ENCODE results near the gene DNER.

DNER gene

GRCh38 chr2:229363185-229363814 is 351.1 kb downstream of the DNER start:
- H3K4me3 ChIP-seq (ENCODE audit: control insufficient read depth, low read depth, low read length): no peak overlapping the region
- no peak for DNase-seq (ENCODE audit: low read depth)
- no peak for TF ChIP-seq CTCF (IDR thresholded peaks at IDR 0.05; ENCODE audit: control insufficient read depth, insufficient read depth, low read depth, low read length, missing control alignments)

DNA sequence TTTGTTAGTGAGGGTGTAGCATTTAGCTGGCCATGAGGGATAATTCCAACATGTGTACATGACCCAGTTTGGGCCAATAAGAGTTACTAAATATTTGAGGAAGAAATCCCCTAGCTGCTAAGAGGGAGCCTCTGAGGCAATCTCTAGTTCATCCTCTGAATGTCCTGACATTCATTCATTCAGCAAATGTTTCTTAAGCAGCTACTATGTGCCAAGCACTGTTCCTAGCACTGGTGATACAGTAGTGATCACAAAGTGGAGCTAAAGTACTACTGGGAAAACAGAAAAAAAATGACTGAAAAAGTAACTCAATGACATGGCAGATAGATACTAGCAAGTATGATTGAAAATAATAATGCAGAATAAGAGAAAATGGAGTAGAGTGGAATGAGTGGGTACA is 363.5 kb downstream of the DNER start:
- no peak for TF ChIP-seq CTCF (IDR thresholded peaks at IDR 0.05; ENCODE audit: control insufficient read depth, insufficient read depth, low read depth, low read length, missing control alignments)
- no peak for DNase-seq (ENCODE audit: low read depth)
- no peak overlapping the region for H3K4me3 ChIP-seq (ENCODE audit: control insufficient read depth, low read depth, low read length)

DNA sequence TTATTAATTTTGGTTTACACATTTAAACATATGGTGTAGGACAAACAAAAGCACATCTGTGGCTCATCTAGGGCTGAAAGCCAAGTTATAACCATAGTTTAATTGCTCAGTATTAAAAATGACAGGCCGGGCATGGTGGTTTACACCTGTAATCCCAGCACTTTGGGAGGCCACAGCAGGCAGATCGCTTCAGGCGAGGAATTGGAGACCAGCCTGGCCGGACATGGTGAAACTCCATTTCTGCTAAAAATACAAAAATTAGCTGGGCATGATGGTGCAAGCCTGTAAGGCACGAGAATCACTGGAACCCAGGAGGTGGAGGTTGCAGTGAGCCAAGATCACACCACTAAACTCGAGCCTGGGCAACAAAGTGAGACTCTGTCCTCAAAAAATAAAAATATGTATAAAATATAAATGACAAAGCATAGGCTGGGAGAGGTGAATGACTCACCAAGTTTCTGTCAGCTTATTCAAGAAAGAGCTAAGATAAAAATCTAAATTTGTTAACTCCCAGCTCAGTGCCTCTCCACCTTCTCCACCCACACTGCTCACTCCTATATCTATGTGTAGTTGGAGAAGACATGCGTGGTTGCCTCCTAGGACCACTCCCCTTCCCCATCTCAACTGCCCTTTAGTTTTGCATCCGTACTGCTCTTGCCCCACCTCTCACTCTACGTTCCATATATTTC is 364.1 kb downstream of the DNER start:
- TF ChIP-seq CTCF (IDR thresholded peaks at IDR 0.05; ENCODE audit: control insufficient read depth, insufficient read depth, low read depth, low read length, missing control alignments): no peak
- DNase-seq (ENCODE audit: low read depth): no peak

DNA sequence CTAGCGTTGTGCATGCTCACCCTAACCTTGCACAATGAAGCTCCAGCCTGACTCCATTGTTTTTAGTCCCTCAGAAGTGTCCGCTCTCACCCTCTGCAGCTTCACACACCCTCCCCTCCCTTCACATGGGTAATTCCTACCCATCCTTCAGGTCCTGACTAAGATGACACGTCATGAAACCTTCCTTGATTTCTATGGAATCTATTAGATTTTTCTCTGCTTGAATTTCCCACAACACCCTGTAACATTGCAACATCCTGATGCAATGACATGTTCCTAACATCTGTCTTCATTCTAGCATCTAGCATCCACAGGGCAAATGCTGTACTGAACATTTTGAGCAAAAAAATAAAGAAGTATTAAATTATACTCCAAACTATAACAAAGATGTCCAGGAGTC is 366.2 kb downstream of the DNER start:
- no peak for TF ChIP-seq CTCF (IDR thresholded peaks at IDR 0.05; ENCODE audit: control insufficient read depth, insufficient read depth, low read depth, low read length, missing control alignments)
- DNase-seq (ENCODE audit: low read depth): peak; percentile 66
- H3K4me3 ChIP-seq (ENCODE audit: control insufficient read depth, low read depth, low read length): no peak overlapping the region

More for the DNA sequence above, 364.1 kb downstream of the DNER start:
- H3K4me3 ChIP-seq (ENCODE audit: control insufficient read depth, low read depth, low read length): no peak overlapping the region

- no peak for DNase-seq (ENCODE audit: low read depth)
- H3K4me3 ChIP-seq (ENCODE audit: control insufficient read depth, low read depth, low read length): no peak overlapping the region
- no peak for TF ChIP-seq CTCF (IDR thresholded peaks at IDR 0.05; ENCODE audit: control insufficient read depth, insufficient read depth, low read depth, low read length, missing control alignments)
These were observed 367.4 kb downstream of the DNER start for GRCh38 chr2:229346816-229347540.

GRCh38 chr2:229344955-229345354 is 369.4 kb downstream of the DNER start:
- no peak for DNase-seq (ENCODE audit: low read depth)
- no peak for TF ChIP-seq CTCF (IDR thresholded peaks at IDR 0.05; ENCODE audit: control insufficient read depth, insufficient read depth, low read depth, low read length, missing control alignments)
- H3K4me3 ChIP-seq (ENCODE audit: control insufficient read depth, low read depth, low read length): no peak overlapping the region
